ENCODE results near the gene RPL31.
"Not testable (repeated sequence)": the region's sequence is repeated elsewhere in the genome, so short reads cannot be mapped to it uniquely, and the experiment has no call there.

The RPL31 gene

GRCh38 chr2:101027852-101028251 is 25.8 kb downstream of the RPL31 start:
- DNase-seq (ENCODE audit: low read depth), result no peak

DNA sequence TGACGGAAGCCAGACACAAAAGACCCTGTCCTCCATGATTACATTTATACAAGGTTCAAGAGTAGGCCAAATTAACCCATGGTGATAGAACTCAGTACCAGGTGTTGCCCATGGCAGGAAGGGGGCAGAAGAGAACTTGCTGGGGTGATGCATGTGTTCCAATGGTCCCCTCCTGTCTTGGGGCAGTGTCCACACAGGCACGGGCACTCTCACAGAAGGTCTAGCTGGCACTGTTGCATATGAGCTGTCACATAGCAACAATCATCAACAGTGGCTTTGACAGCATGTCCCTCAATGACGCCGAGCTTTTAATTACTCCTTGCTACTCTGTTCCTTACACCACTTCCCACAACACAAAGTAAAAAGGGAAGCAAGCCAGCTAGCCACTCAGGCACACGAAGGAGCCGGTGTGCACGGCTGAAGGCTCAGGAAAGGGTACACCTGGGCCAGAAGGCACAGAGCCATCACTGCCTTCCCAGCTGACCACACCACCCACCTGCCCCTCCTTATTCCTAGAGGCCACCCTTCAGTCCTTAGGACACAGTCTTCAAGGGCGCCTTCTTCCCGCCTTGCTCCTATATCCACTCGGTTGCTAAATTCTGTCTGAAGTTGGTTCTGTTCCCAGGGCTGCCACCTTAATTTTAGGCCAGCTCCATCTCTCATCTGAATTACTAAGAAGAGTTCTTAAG is 28.9 kb downstream of the RPL31 start:
- no peak for DNase-seq (ENCODE audit: low read depth)

- no peak for DNase-seq (ENCODE audit: low read depth)
These were observed 30.1 kb downstream of the RPL31 start for GRCh38 chr2:101032084-101032776.

DNA sequence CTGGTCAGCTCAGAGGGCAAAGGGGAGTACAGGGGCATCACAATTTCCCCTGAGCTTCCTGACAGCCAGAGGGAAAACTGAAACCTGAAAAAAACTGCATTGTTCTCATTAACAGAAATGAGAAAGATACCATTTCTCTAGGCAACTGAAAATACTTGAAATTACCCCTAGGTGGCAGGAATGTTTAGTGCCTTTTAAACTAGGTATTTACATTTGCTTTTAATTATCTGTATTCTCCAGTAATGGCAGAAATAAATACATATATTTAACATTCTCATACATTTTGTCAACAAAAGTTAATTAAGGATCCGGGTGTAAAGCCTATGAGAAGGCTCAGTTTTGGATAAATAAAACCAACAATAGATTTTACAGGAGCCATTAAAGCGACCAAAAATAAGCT is 34.5 kb downstream of the RPL31 start:
- no peak for DNase-seq (ENCODE audit: low read depth)

- DNase-seq (ENCODE audit: low read depth), result no peak
These were observed 35.2 kb downstream of the RPL31 start for GRCh38 chr2:101037161-101037755.

GRCh38 chr2:101038455-101039255 is 36.6 kb downstream of the RPL31 start:
- no peak for DNase-seq (ENCODE audit: low read depth)

DNA sequence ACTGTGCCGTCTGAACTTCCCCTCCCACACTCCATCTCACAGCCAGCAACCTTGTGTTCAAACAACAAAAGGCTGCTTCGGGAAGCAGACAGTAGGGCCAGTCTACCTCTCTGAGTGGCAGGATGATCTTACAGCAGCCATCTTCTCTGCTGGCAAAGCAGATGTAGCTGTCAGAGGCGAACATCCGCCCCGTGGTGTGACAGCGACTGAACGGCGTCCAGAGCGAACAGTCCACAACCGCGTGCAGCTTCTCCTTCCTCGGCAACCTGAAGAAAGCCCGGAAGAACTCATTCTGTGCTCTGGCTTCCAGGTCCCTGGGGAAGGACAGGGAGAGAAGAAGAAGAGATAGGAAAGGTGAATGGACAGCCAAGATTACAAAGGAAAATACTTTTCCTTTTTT is 38.0 kb downstream of the RPL31 start:
- DNase-seq (ENCODE audit: low read depth), result no peak

- DNase-seq (ENCODE audit: low read depth), result no peak
These were observed 38.7 kb downstream of the RPL31 start for GRCh38 chr2:101040761-101041160.

DNA sequence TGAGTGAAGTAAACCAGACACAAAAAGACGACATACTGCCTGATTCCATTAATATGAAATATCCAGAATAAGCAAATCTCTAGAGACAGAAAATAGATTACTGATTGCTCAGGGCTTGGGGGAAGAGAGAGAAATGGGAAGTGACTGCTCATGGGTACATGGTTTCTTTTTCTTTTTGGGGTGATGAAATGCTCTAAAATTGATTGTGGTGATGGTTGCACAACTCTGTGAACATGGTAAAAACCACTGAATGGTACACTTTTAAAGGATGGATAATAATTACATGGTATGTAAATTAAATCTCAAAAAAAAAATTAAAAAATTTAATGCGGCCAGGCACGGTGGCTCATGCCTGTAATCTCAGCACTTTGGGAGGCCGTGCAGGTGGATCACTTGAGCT is 39.3 kb downstream of the RPL31 start:
- no peak for DNase-seq (ENCODE audit: low read depth)

DNA sequence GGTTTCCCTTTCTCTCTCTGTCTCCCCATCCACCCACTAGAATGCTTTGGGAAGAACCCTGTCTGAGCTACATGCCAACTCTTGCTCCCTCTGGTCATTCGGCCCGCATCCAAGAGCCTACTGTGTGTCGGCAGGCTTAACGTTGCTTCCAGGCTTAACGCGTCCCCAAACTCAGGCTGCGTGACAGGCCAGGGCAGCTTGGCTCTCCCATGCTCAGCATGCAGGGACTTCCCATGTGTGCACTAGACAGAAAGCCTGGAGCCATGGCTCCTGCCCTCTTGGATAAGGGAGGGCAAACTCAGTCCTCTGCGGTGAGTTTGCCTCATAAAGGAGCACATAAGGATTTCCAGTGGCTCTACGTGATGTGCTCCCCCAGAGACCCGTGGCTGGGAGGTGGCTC is 43.2 kb downstream of the RPL31 start:
- no peak for DNase-seq (ENCODE audit: low read depth)

DNA sequence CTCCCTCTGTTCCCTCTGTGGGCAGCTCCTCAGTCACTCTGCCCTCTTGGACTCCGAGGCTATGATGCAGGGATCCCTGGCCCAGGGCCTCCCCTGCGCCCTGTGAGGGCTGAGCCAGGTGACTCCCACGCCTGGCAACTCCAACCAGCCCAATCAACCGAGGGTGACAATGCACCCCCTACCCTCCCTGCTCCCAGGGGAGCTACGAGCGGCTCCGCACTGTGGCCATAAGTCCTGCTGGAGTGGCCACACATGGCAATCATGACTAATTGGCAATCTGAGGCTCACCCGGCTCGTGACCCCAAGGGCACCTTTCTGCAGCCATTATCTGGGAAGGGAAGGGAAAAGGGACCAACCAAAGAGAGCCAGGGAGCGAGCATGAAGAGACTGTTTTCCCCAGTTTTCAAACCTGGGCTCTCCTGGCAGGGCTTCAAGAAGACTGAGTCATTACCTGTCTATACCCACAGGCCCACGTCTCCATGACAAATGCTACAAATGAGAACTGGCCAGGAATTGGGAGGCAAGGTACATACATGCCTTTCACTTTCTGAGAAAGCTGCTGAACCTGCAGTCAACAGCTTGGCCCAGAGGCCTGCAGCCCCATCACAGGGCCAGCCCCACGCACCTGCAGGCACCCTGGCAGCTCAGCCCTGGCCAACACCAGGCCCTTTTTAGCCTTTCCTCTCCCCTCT is 45.1 kb downstream of the RPL31 start:
- no peak for DNase-seq (ENCODE audit: low read depth)

DNA sequence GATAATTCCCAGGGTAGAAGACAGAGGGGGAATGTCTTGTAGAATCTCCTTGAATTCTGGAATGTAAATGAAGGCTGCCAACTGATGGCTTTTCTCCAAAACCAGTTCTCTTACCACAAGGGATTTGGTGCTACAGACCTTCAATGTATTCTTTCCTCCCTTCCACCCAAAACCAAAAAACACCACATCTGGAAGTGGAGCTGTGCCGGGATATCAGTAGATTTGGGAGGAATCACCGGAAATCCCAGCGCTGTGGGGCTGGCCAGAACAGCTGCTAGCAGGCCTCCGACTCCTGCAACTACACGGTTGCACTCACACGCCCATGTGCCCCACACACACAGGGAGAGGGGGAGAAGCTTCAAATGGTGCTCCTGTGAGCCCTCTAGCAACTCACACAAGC is 45.7 kb downstream of the RPL31 start:
- DNase-seq (ENCODE audit: low read depth), result no peak

- no peak for DNase-seq (ENCODE audit: low read depth)
These were observed 46.7 kb downstream of the RPL31 start for GRCh38 chr2:101048756-101049155.

- not testable (repeated sequence) for DNase-seq (ENCODE audit: low read depth)
These were observed 48.8 kb downstream of the RPL31 start for GRCh38 chr2:101050886-101051285.

- no peak for DNase-seq (ENCODE audit: low read depth)
These were observed 50.1 kb downstream of the RPL31 start for GRCh38 chr2:101052147-101052546.

DNA sequence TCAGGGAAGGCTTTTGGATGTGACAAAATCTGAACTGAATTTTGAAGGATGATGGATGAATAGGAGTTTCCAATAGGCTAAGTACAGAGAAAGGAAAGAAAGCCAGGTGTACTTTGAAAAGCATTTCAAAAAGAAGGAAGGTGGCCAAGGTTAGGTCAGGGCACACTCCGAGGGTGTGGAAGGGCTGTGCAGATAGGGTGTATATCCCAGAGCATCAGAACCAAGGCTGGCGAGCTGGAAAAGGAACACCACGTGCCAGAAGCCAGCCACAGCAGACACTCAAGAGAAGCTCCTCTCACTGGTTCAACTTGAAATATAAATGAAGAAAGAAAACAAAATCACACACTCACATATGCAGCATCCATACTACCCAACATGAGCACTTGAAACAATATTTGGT is 51.0 kb downstream of the RPL31 start:
- no peak for DNase-seq (ENCODE audit: low read depth)

Measured in stimulated activated CD8-positive, alpha-beta memory T cell treated with anti-CD3 and anti-CD28 coated beads, Interleukin-7, amount 100 ng/mL, for 24 hours (primary cell).